Germinal center (tissue), 1 donor: Measurements from ENCODE around the gene NPEPL1.

Experiments used
- DNase-seq: peaks from one replicate; pipeline ENCODE4 v3.0.0; 2012; ENCODE audit warnings: mixed read lengths, low spot score

The NPEPL1 gene

GRCh38 chr20:58702161-58702510 is 9.5 kb downstream of the NPEPL1 start:
- no peak for DNase-seq

- no peak for DNase-seq
Measured at GRCh38 chr20:58702859-58703648, 10.5 kb downstream of the NPEPL1 start.

GRCh38 chr20:58703765-58704371 is 11.3 kb downstream of the NPEPL1 start:
- DNase-seq: no peak

- DNase-seq: no peak
Measured at GRCh38 chr20:58705208-58705926, 12.8 kb downstream of the NPEPL1 start.

GRCh38 chr20:58706150-58706892 is 13.7 kb downstream of the NPEPL1 start:
- no peak for DNase-seq

GRCh38 chr20:58706975-58707681 is 14.5 kb downstream of the NPEPL1 start:
- no peak for DNase-seq

- no peak for DNase-seq
Measured at GRCh38 chr20:58707770-58708169, 15.2 kb downstream of the NPEPL1 start.

GRCh38 chr20:58708246-58708931 is 15.8 kb downstream of the NPEPL1 start:
- DNase-seq: no peak

- no peak for DNase-seq
Measured at GRCh38 chr20:58709013-58709702, 16.6 kb downstream of the NPEPL1 start.

- DNase-seq: no peak
Measured at GRCh38 chr20:58709703-58710039, 17.1 kb downstream of the NPEPL1 start.

GRCh38 chr20:58710481-58711265 is 18.1 kb downstream of the NPEPL1 start:
- DNase-seq: no peak

- no peak for DNase-seq
Measured at GRCh38 chr20:58711266-58712051, 18.9 kb downstream of the NPEPL1 start.

GRCh38 chr20:58712151-58712791 is 19.7 kb downstream of the NPEPL1 start:
- DNase-seq: no peak

GRCh38 chr20:58712806-58713731 is 20.5 kb downstream of the NPEPL1 start:
- no peak for DNase-seq

GRCh38 chr20:58713801-58714339 is 21.3 kb downstream of the NPEPL1 start:
- no peak for DNase-seq

GRCh38 chr20:58714340-58714922 is 21.8 kb downstream of the NPEPL1 start:
- DNase-seq: no peak

GRCh38 chr20:58714923-58715351 is 22.3 kb downstream of the NPEPL1 start:
- no peak for DNase-seq
